ENCODE measurements around the gene PC. TPM values are rescaled to one million over a fixed set of nuclear protein-coding genes. Genes with fewer than 3 reads are reported as not detected.

PC gene
- total and polyA plus RNA-seq, 2 experiments from 2014 or later = 47.4 to 78.1 TPM

- no peak overlapping the region for H3K4me3 ChIP-seq
- H3K9me3 ChIP-seq (ENCODE audit: low read depth) = no peaks in the 10 kb centered on the region
- no peaks in the 10 kb centered on the region for H3K79me2 ChIP-seq
- no peaks in the 10 kb centered on the region for H3K36me3 ChIP-seq (replicated peaks; ENCODE audit: insufficient read depth, low read depth)
- no peaks in the 10 kb centered on the region for H4K20me1 ChIP-seq (ENCODE audit: insufficient read depth, poor library complexity, severe bottlenecking)
- no peak for TF ChIP-seq CTCF (IDR thresholded peaks at IDR 0.05; ENCODE audit: poor library complexity)
- no peak for TF ChIP-seq EZH2 (IDR thresholded peaks at IDR 0.05; ENCODE audit: borderline replicate concordance)
- TF ChIP-seq EZH2phosphoT487 (IDR thresholded peaks at IDR 0.05; ENCODE audit: low read depth, severe bottlenecking, unreplicated experiment) = no peak
- H3K4me1 ChIP-seq (ENCODE audit: insufficient read depth) = peaks cover 33% of the 10 kb centered on the region
- WGBS (ENCODE audit: low lambda C conversion rate, missing lambda C conversion rate) = 100% methylated on average over 2 of the region's 2 CpGs
- H3K27me3 ChIP-seq = no peaks in the 10 kb centered on the region
- H3K9me2 ChIP-seq (replicated peaks; ENCODE audit: insufficient read depth) = no peaks in the 10 kb centered on the region
- H3K4me2 ChIP-seq = peak overlapping the region; percentile 24
- peak overlapping the region; percentile 87 for H3K27ac ChIP-seq
- H2AFZ ChIP-seq = no peak overlapping the region
- DNase-seq (ENCODE audit: low spot score) = no peak
Observed at GRCh38 chr11:66971488-66971887, 13.3 kb upstream of the PC start.

GRCh38 chr11:66970807-66971442 is 12.7 kb upstream of the PC start:
- H3K4me3 ChIP-seq = no peak overlapping the region
- 34% methylated on average over 5 of the region's 5 CpGs for WGBS (ENCODE audit: low lambda C conversion rate, missing lambda C conversion rate)
- DNase-seq (ENCODE audit: low spot score) = peak; percentile 85

GRCh38 chr11:66970371-66970806 is 12.2 kb upstream of the PC start:
- Histone ChIP-seq H3K9me3 (ENCODE audit: low read depth) (no peaks in the 10 kb centered on the region), H3K4me3 (no peak overlapping the region), H3K9me2 (replicated peaks; ENCODE audit: insufficient read depth) (no peaks in the 10 kb centered on the region), H3K27ac (peak overlapping the region; percentile 95), H3K36me3 (replicated peaks; ENCODE audit: insufficient read depth, low read depth) (no peaks in the 10 kb centered on the region), H3K27me3 (no peaks in the 10 kb centered on the region), H3K4me1 (ENCODE audit: insufficient read depth) (peaks cover 36% of the 10 kb centered on the region), H3K4me2 (peak overlapping the region; percentile 8), H3K79me2 (no peaks in the 10 kb centered on the region), H4K20me1 (ENCODE audit: insufficient read depth, poor library complexity, severe bottlenecking) (no peaks in the 10 kb centered on the region), H2AFZ (no peak overlapping the region)
- TF ChIP-seq CTCF (IDR thresholded peaks at IDR 0.05; ENCODE audit: poor library complexity) (no peak), EZH2 (IDR thresholded peaks at IDR 0.05; ENCODE audit: borderline replicate concordance) (no peak), EZH2phosphoT487 (IDR thresholded peaks at IDR 0.05; ENCODE audit: low read depth, severe bottlenecking, unreplicated experiment) (no peak)
- no peak for DNase-seq (ENCODE audit: low spot score)
- 90% methylated on average over 4 of the region's 4 CpGs for WGBS (ENCODE audit: low lambda C conversion rate, missing lambda C conversion rate)

More at GRCh38 chr11:66970807-66971442, 12.7 kb upstream of the PC start:
- TF ChIP-seq CTCF (IDR thresholded peaks at IDR 0.05; ENCODE audit: poor library complexity) (no peak), EZH2 (IDR thresholded peaks at IDR 0.05; ENCODE audit: borderline replicate concordance) (no peak), EZH2phosphoT487 (IDR thresholded peaks at IDR 0.05; ENCODE audit: low read depth, severe bottlenecking, unreplicated experiment) (no peak)
- H3K36me3 ChIP-seq (replicated peaks; ENCODE audit: insufficient read depth, low read depth) = no peaks in the 10 kb centered on the region
- H3K27me3 ChIP-seq = no peaks in the 10 kb centered on the region
- H3K4me1 ChIP-seq (ENCODE audit: insufficient read depth) = peaks cover 36% of the 10 kb centered on the region
- H2AFZ ChIP-seq = no peak overlapping the region
- H4K20me1 ChIP-seq (ENCODE audit: insufficient read depth, poor library complexity, severe bottlenecking) = no peaks in the 10 kb centered on the region
- no peaks in the 10 kb centered on the region for H3K79me2 ChIP-seq
- peak overlapping the region; percentile 95 for H3K27ac ChIP-seq
- no peaks in the 10 kb centered on the region for H3K9me3 ChIP-seq (ENCODE audit: low read depth)
- H3K9me2 ChIP-seq (replicated peaks; ENCODE audit: insufficient read depth) = no peaks in the 10 kb centered on the region
- peak overlapping the region; percentile 24 for H3K4me2 ChIP-seq

Data from hepatocyte (in vitro differentiated cells).